Stimulated activated CD4-positive, alpha-beta T cell treated with anti-CD3 and anti-CD28 coated beads, Interleukin-12 subunit alpha, Interleukin-12 subunit beta, amount 100 ng/mL, for 24 hours (primary cell): Measurements from ENCODE around the gene PRPS1L1.
A peak's percentile ranks its signal among the peaks of the same experiment; 100 is the strongest.

Experiments
- DNase-seq, 2 experiments: peaks; one replicate each; pipeline ENCODE4 v3.0.0-alpha.2; 2020; ENCODE audit warnings: low read depth in 2 of 2

The PRPS1L1 gene

GRCh38 chr7:18027628-18028027 is at the start of gene PRPS1L1:
TSS of gene PRPS1L1 (minus strand) at chr7:18027846.
- no peak for DNase-seq

DNA sequence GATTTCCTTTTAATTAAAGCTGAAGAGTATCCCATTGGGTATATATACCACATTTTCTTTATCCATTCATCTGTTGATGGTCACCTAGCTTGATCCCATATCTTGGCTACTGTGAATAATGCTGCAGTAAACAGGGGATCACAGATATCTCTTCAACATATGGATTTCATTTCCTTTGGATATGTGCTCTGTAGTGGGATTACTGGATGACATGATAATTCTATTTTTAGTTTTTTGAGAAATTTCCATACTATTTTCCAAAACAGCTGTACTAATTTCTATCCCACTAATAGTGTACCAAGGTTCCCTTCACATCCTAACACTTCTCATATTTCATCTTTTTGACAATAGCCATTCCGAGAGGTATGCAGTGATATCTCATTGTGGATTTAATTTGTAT is 48.8 kb upstream of the PRPS1L1 start:
- DNase-seq, result no peak

- DNase-seq, result no peak
Observed at GRCh38 chr7:18068745-18069144, 41.1 kb upstream of the PRPS1L1 start.

DNA sequence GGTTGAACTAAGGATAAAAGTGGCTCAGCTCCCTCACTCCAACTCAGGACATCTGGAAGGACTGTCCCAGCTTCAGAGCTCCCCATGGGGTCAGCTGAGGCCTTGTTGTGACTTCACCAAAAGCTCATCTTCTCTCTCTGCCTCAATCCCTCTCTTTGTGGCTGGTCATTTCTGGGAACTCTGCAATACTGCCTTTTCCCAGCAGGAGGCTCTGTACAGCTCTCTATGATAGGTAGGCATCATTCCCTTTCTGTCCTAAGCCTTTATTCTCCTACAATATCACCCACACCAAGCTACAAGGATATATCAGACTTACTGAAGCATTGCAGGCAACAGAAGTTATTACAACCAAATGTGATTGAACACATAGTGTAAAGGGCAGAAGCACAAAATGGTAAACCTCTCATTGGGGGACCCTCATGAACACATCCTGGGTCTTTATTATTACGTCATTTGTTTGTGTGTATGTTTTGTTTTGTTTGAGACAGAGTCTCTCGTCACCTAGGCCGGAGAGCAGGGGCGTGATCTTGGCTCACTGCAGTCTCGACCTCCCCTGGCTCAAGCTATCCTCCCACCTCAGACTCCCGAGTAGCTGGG is 36.7 kb upstream of the PRPS1L1 start:
- peak in 1 of 2 experiments; percentile 24 for DNase-seq

- DNase-seq, result no peak
Observed at GRCh38 chr7:18063149-18063901, 35.7 kb upstream of the PRPS1L1 start.

DNA sequence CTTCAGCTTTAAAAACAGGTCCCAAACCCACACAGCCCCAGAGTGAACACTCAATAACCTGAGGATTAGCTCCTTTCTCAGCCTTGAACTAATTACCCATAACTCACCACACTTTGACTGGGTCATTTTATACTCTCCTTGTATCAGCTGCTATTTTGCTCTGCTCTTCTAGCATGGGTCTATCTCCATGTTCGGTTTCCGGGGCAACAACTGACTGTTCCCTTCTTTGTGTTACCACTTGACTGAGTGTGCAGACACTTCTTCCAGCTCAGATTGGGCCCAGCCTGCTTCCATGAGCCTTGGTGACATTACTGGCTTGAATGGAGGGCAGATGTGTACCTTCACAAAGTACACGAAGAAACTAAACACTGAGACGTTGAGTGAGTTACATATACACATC is 31.5 kb upstream of the PRPS1L1 start:
- no peak for DNase-seq

- no peak for DNase-seq
Observed at GRCh38 chr7:18053941-18054340, 26.3 kb upstream of the PRPS1L1 start.

DNA sequence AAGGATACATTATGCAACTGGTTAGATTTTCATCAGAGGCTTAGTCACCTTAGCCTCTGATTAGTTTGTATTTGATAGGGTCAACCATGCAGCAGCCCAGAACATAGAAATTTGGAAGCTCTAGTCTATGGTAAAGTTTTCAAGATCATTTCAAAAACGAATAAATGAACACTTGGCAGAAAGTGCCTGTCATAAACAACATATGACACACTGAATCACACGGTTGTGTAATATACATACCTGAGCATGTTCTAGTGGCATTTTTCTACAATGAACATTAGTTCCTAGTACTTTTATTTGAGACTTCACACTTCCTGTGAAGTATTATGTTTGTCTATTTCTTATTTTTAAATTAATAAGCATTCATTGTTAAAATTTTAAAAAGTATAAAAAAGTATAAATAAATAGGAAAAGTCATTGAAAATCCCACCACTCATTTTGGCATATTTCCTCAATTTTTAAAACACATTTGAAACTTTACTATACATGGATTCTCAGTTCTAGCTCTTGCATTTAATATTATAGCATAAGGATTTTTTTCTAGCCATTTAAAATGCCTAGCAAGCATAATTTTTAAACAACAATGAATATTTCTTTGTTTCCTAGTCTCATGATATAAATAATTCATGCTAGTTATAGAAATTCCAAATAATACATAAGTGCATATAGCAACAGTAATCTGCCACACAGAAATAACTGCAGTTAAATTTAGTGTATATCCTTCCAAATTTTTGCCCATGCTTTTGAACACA is 25.7 kb upstream of the PRPS1L1 start:
- no peak for DNase-seq

- no peak for DNase-seq
Observed at GRCh38 chr7:18049262-18049661, 21.6 kb upstream of the PRPS1L1 start.

- DNase-seq, result no peak
Observed at GRCh38 chr7:18046601-18047000, 19.0 kb upstream of the PRPS1L1 start.

DNA sequence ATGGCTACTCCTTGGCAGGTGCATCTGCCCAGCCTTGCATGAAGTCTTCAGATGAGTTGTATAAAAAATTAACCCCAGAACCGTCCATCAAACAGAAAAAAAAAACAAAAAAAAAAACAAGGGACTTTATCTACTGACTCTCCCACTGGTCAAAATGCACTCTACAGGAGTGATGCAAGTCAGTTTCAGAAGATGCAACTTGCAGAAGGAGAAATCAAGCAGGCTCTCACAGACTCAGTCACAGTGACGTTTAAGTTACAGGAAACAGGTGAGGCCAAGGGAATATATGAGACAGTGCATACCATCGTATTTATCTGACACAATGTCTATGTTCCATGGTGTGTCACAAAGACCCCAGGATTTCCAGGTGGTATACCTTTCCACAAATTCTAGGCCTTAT is 17.5 kb upstream of the PRPS1L1 start:
- DNase-seq, result no peak

DNA sequence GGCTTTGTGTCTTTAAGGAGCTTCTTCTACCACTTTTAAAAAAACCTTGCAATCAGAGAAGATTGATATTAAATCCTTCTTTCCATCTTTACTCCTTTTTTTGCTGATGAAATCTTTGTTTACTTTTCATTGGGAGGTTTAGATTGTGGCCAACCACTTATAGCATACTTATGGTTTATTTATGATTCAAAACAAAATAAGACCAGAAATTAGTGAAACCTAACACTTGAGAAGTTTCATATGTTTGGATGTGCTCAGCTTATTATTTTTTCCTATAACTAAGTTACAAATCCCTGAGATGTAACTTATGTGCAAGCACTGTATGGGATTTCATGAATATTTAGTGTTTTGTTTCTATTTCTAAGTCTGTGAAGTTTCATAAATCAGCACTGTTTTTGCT is 13.5 kb upstream of the PRPS1L1 start:
- DNase-seq, result no peak

DNA sequence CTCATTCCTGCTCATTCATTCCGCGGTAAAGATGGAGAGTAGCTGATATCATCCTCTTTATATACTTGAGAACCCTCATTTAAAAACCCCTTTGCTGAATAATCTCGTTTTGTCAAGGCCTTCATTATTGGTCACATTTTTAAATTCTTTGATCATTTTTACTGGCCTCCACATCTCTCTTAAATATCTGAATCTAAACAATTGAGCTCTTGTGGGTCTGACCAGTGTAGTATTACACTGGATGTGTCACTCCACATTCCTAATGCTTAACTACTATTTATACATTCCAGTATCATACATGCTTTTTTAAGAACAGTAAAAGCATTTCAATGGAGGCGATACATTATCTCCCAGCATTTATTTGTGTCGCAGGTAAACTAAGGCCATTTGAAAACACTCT is 12.6 kb upstream of the PRPS1L1 start:
- no peak for DNase-seq

DNA sequence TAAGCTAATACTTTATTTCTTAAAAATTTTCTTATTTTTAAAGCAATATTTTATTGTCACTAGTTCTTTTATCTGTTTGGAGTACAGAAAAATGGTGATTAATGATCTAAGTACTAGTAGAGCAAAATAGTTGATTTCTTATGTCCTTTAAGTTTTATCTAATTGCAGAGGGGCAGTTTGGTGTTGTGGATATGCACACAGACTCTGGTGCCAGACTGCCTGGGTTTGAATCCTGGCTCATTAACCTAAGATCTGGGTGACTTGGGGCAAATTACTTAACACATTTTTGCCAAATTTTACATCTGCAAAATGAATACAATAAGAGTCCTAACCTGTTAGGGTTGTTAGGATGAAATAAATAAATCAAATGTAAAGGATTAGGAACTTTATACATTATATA is 10.7 kb upstream of the PRPS1L1 start:
- no peak for DNase-seq

GRCh38 chr7:18037609-18038008 is 10.0 kb upstream of the PRPS1L1 start:
- DNase-seq, result no peak

GRCh38 chr7:18036783-18037182 is 9.1 kb upstream of the PRPS1L1 start:
- no peak for DNase-seq

DNA sequence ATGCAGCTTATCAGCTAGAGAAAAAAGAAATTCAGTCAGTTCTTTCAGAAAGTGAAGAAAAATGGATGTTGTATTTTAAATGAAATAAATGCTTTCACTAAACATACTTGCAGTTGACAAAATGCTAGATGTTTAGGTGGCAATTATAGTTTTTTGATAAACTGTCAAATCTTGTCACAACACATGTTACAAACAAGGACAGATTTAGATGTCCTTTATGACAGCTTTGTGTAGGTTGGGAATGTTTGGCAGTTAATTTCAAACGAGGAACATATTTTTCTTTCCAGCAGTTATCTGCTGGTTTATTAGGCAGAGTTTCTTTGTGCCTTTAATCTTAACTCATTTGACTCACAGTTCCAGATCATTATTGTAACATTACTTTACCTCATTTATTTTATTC is 3.1 kb upstream of the PRPS1L1 start:
- no peak for DNase-seq

GRCh38 chr7:18020138-18020715 is 7.4 kb downstream of the PRPS1L1 start:
- no peak for DNase-seq

DNA sequence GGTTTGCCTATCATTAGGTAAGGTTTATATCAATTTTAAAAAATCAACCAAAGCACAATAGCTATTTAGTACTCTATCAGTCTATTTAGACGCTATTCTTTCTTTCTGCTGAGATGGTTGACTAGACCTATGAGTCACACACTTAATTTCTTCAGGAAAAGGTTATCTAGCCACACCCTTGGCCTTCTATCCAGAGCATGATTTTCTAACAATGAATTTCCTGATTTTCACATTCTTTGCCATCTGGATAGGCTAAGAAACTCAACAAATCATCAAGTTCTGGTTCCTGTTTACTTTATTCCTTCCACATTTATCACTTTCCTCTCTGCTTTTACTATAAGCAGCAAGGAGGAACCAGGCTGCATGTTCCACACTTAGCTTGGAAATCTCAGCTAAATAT is 8.1 kb downstream of the PRPS1L1 start:
- DNase-seq, result no peak

DNA sequence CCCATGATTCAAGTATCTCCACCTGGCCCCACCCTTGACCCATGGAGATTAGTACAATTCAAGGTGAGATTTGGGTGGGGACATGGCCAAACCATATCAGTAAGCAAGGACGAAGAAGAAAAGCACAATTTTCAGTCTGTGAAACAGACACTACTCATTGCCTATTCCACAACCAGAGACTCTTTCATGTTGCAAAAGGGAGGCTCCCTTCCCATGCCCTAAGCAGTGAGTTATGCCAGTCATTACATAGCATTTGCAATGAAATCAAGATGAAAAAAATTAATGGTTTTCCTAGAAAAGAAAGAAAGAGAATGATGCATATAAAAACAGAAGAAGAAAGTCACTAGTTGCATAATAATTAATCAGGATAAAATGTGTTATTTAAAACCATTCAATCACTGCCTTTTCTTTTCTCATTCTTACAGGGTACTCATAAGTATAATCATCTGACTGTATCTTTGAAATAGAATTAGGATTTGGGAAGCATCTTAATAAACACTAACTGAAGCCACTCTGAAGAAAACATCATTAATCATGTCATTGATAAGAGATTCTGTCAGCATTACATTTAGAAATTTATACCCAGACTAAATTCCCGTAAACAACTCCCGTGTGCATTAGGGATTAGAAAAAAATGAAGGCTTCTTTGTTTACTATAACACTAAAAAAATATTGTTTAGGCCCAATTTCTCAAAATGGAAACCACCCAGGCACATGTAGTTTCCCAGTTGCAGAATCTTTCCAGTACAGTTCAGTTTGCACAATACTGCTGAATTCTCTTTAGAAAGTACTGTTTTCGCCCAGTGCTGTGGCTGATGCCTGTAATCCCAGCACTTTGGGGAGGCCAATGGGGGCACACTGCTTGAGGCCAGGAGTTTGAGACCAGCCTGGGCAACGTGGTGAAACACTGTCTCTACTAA is 9.1 kb downstream of the PRPS1L1 start:
- no peak for DNase-seq
